IMR-90 (cell line): ENCODE measurements around the gene TRDN. TPM values are rescaled to one million over a fixed set of nuclear protein-coding genes. Genes with fewer than 3 reads are reported as not detected.

Experiments
- ATAC-seq: fragments of 200-7000 bp; cut with Tn5 transposase; 2 replicates; pipeline ENCODE4 v1.9.1; 2020; ENCODE audit warnings: low read depth, mild to moderate bottlenecking, moderate library complexity
- BruUV-seq: library from RNA; stranded (reverse); fragments of 400-500 nt; replicated peaks from 2 replicates; lab custom pipeline; 2021; lab: Mats Ljungman, UMichigan
- CTCF ChIA-PET: fragments of 300-600 bp; formaldehyde crosslinking; extraction: SDS; loops from one replicate; lab custom pipeline; 2021; ENCODE audit warnings: antibody characterized with exemption; lab: Yijun Ruan, JAX
- POLR2A ChIA-PET: fragments of 300-600 bp; sonication (Branson Sonifier 250); formaldehyde crosslinking; loops from one replicate; lab custom pipeline; 2022; ENCODE audit warnings: antibody characterized with exemption; ENCODE audit not compliant: unreplicated experiment; lab: Charles Lee
- DNase-seq: peaks from one replicate; pipeline ENCODE4 v3.0.0; 2013
- H2AFZ ChIP-seq: replicated peaks from 2 replicates; pipeline ENCODE3; 2013; ENCODE audit warnings: low read length, mild to moderate bottlenecking; ENCODE audit not compliant: poor library complexity
- H2AK5ac ChIP-seq: 2 replicates; pipeline ENCODE4 v1.6.1; 2013; ENCODE audit warnings: low read depth, low read length, inconsistent platforms
- H2AK9ac ChIP-seq: replicated peaks from 2 replicates; pipeline ENCODE3; 2013; ENCODE audit warnings: mild to moderate bottlenecking, low read depth, low read length, moderate library complexity; ENCODE audit not compliant: poor library complexity
- H2BK120ac ChIP-seq: 2 replicates; pipeline ENCODE4 v1.6.1; 2013; ENCODE audit warnings: low read depth, low read length, inconsistent platforms
- H2BK15ac ChIP-seq: 3 replicates; pipeline ENCODE4 v1.6.1; 2013; ENCODE audit warnings: low read depth, low read length, inconsistent platforms
- H2BK20ac ChIP-seq: 2 replicates; pipeline ENCODE4 v1.6.1; 2013; ENCODE audit warnings: low read depth, mild to moderate bottlenecking, inconsistent platforms, low read length, moderate library complexity
- H2BK5ac ChIP-seq: 2 replicates; pipeline ENCODE4 v1.6.1; 2013; ENCODE audit warnings: mild to moderate bottlenecking, low read depth, low read length, inconsistent platforms; ENCODE audit not compliant: poor library complexity, severe bottlenecking
- H3K14ac ChIP-seq: replicated peaks from 2 replicates; pipeline ENCODE4 v1.6.1; 2013; ENCODE audit warnings: low read depth, low read length, inconsistent platforms
- H3K18ac ChIP-seq: 2 replicates; pipeline ENCODE4 v1.6.1; 2013; ENCODE audit warnings: low read depth, low read length, control low read depth
- H3K23ac ChIP-seq: 2 replicates; pipeline ENCODE4 v1.6.1; 2013; ENCODE audit warnings: low read depth, low read length, inconsistent platforms
- H3K27ac ChIP-seq: 2 replicates; pipeline ENCODE4 v1.5.1; 2013; ENCODE audit warnings: mild to moderate bottlenecking, control low read depth, low read length; ENCODE audit not compliant: insufficient read depth
- H3K27me3 ChIP-seq: 2 replicates; pipeline ENCODE4 v1.6.1; 2013; ENCODE audit warnings: low read length; ENCODE audit not compliant: control insufficient read depth, insufficient read depth
- H3K36me3 ChIP-seq: 2 replicates; pipeline ENCODE4 v1.6.1; 2013; ENCODE audit warnings: low read length, mixed read lengths; ENCODE audit not compliant: control insufficient read depth, insufficient read depth
- H3K4ac ChIP-seq: 2 replicates; pipeline ENCODE4 v1.6.1; 2013; ENCODE audit warnings: low read depth, low read length, inconsistent platforms
- H3K4me1 ChIP-seq: 2 replicates; pipeline ENCODE4 v1.6.1; 2013; ENCODE audit warnings: low read length, mixed read lengths; ENCODE audit not compliant: control insufficient read depth, insufficient read depth
- H3K4me2 ChIP-seq: 2 replicates; pipeline ENCODE4 v1.6.1; 2013; ENCODE audit warnings: low read depth, mild to moderate bottlenecking, control low read depth, low read length, moderate library complexity
- H3K4me3 ChIP-seq: 2 replicates; pipeline ENCODE4 v1.5.1; 2013; ENCODE audit warnings: low read depth, mild to moderate bottlenecking, control low read depth, low read length, moderate library complexity; ENCODE audit not compliant: insufficient read depth
- H3K56ac ChIP-seq: 2 replicates; pipeline ENCODE4 v1.6.1; 2013; ENCODE audit warnings: low read length, inconsistent platforms; ENCODE audit not compliant: insufficient read depth; ENCODE audit errors: extremely low read depth
- H3K79me1 ChIP-seq, 2 experiments: 2 replicates each; pipeline ENCODE4 v1.6.1; 2013; ENCODE audit warnings: low read length in 2 of 2, inconsistent platforms in 1 of 2, low read depth in 1 of 2
- H3K9ac ChIP-seq: 2 replicates; pipeline ENCODE4 v1.6.1; 2013; ENCODE audit warnings: low read depth, low read length, control low read depth
- H3K9me1 ChIP-seq: 2 replicates; pipeline ENCODE4 v1.6.1; 2013; ENCODE audit warnings: low read length, inconsistent platforms; ENCODE audit not compliant: insufficient read depth
- H3K9me3 ChIP-seq: 2 replicates; pipeline ENCODE4 v1.6.1; 2013; ENCODE audit warnings: low read length; ENCODE audit not compliant: control insufficient read depth, insufficient read depth
- H4K20me1 ChIP-seq: 2 replicates; pipeline ENCODE4 v1.6.1; 2013; ENCODE audit warnings: low read length, inconsistent platforms; ENCODE audit not compliant: insufficient read depth
- H4K5ac ChIP-seq: 2 replicates; pipeline ENCODE4 v1.6.1; 2013; ENCODE audit warnings: mild to moderate bottlenecking, low read depth, low read length, control low read depth
- H4K8ac ChIP-seq, 2 experiments: 2 replicates each; pipeline ENCODE4 v1.6.1; 2013; ENCODE audit warnings: low read depth in 2 of 2, low read length in 2 of 2, control low read depth in 1 of 2, inconsistent platforms in 1 of 2
- H4K91ac ChIP-seq: 2 replicates; pipeline ENCODE4 v1.6.1; 2013; ENCODE audit warnings: low read depth, low read length, inconsistent platforms; ENCODE audit not compliant: insufficient read depth
- BHLHE40 ChIP-seq: fragments of 150-350 bp; IDR thresholded peaks from 2 replicates; pipeline ENCODE4 v1.6.1; 2016; ENCODE audit warnings: mild to moderate bottlenecking, low read depth, low read length
- CEBPB ChIP-seq: IDR thresholded peaks from 2 replicates; pipeline ENCODE4 v1.6.1; 2012; ENCODE audit warnings: low read depth, low read length, improper control_type of control experiment
- CHD1 ChIP-seq: IDR thresholded peaks from 2 replicates; pipeline ENCODE4 v1.6.1; 2012; ENCODE audit warnings: low read depth, low read length, improper control_type of control experiment
- CTCF ChIP-seq: conservative IDR thresholded peaks from 2 replicates; pipeline ENCODE4 v1.5.1; 2012; ENCODE audit warnings: mild to moderate bottlenecking, low read depth, low read length, improper control_type of control experiment
- FOS ChIP-seq: fragments of 150-350 bp; IDR thresholded peaks from 2 replicates; pipeline ENCODE4 v1.6.1; 2016; ENCODE audit warnings: low read depth, low read length
- MAFK ChIP-seq: IDR thresholded peaks from 2 replicates; pipeline ENCODE4 v1.6.1; 2012; ENCODE audit warnings: low read depth, low read length, improper control_type of control experiment
- MAZ ChIP-seq: IDR thresholded peaks from 2 replicates; pipeline ENCODE4 v1.6.1; 2012; ENCODE audit warnings: low read depth, mild to moderate bottlenecking, low read length, improper control_type of control experiment, moderate library complexity, borderline replicate concordance
- MXI1 ChIP-seq: IDR thresholded peaks from 2 replicates; pipeline ENCODE4 v1.6.1; 2012; ENCODE audit warnings: low read depth, mild to moderate bottlenecking, low read length, moderate library complexity, borderline replicate concordance
- NFE2L2 ChIP-seq: fragments of 150-350 bp; IDR thresholded peaks from 2 replicates; pipeline ENCODE4 v1.6.1; 2016; ENCODE audit warnings: low read depth, mild to moderate bottlenecking, low read length
- POLR2A ChIP-seq: IDR thresholded peaks from 2 replicates; pipeline ENCODE4 v1.6.1; 2012; ENCODE audit warnings: mild to moderate bottlenecking, low read depth, low read length
- RAD21 ChIP-seq: IDR thresholded peaks from 2 replicates; pipeline ENCODE4 v1.6.1; 2012; ENCODE audit warnings: low read length, improper control_type of control experiment
- RCOR1 ChIP-seq: IDR thresholded peaks from 2 replicates; pipeline ENCODE4 v1.6.1; 2012; ENCODE audit warnings: mild to moderate bottlenecking, low read length, improper control_type of control experiment; ENCODE audit not compliant: insufficient replicate concordance
- RFX5 ChIP-seq: IDR thresholded peaks from 2 replicates; pipeline ENCODE4 v1.8.0; 2012; ENCODE audit warnings: low read depth, mild to moderate bottlenecking, low read length, moderate library complexity
- SMC3 ChIP-seq: fragments of 150-350 bp; IDR thresholded peaks from 2 replicates; pipeline ENCODE4 v1.6.1; 2016; ENCODE audit warnings: low read depth, mild to moderate bottlenecking, antibody characterized with exemption, low read length, moderate library complexity
- USF2 ChIP-seq: fragments of 150-350 bp; IDR thresholded peaks from 2 replicates; pipeline ENCODE4 v1.6.1; 2017; ENCODE audit warnings: mild to moderate bottlenecking, antibody characterized with exemption, low read length, low read depth
- WGBS, 2 experiments: methylation state at CpG; one replicate each; pipeline versions ENCODE4 v1.1.5 to v1.1.7; 2013; ENCODE audit warnings: missing lambda C conversion rate in 2 of 2; ENCODE audit not compliant: insufficient read length in 1 of 2; ENCODE audit errors: extremely low coverage in 2 of 2; 5-methylcytosine and 5-hydroxymethylcytosine counted together
- dilution Hi-C: fragments of 300-500 bp; cut with HindIII; formaldehyde crosslinking; loops from one replicate; pipeline ENCODE4 v1.14.3; 2018; ENCODE audit warnings: low sequenced_read_pairs; ENCODE audit not compliant: unreplicated experiment
- in situ Hi-C: fragments of 300-500 bp; cut with MboI; formaldehyde crosslinking; loops from 3 replicates; pipeline ENCODE4 v1.14.3; 2019; ENCODE audit warnings: low sequenced_read_pairs, inconsistent platforms, mixed read lengths
- intact Hi-C: fragments of 100-400 bp; cut with micrococcal nuclease; formaldehyde crosslinking; loops from 2 replicates; pipeline ENCODE4 v1.10.0; 2022
- polyA plus RNA-seq, 3 experiments: library from polyadenylated mRNA; depleted of rRNA; stranded (reverse); fragments of >200 nt; gene quantifications; 2 replicates each; pipeline ENCODE4 v1.2.3, GENCODE V29; 2012; ENCODE audit warnings: low replicate concordance in 1 of 3
- total RNA-seq: library from RNA; depleted of rRNA; stranded (reverse); fragments of >200 nt; gene quantifications from 2 replicates; pipeline ENCODE4 v1.2.3, GENCODE V29; 2012
- TF ChIP-seq, protein P1 (sequence below): fragments of 150-350 bp; IDR thresholded peaks from 2 replicates; pipeline ENCODE4 v1.6.1; 2016; ENCODE audit warnings: low read depth, mild to moderate bottlenecking, low read length, moderate library complexity, borderline replicate concordance

The TRDN gene
- total and polyA plus RNA-seq, 2 of the 4 experiments (the other 2 are of a cell fraction), result not detected

- H2BK15ac ChIP-seq, result no peak overlapping the region
- H4K91ac ChIP-seq, result no peak overlapping the region
- H4K20me1 ChIP-seq, result no peaks in the 10 kb centered on the region
- H3K27ac ChIP-seq, result no peak overlapping the region
- ATAC-seq (no peak), DNase-seq (no peak)
- no peak overlapping the region for H2AK5ac ChIP-seq
- POLR2A ChIA-PET, result no interaction called here
- CTCF ChIA-PET, result no interaction called here
- no peak for TF ChIP-seq RAD21
- TF ChIP-seq CHD1, result no peak
- TF ChIP-seq, protein P1, sequence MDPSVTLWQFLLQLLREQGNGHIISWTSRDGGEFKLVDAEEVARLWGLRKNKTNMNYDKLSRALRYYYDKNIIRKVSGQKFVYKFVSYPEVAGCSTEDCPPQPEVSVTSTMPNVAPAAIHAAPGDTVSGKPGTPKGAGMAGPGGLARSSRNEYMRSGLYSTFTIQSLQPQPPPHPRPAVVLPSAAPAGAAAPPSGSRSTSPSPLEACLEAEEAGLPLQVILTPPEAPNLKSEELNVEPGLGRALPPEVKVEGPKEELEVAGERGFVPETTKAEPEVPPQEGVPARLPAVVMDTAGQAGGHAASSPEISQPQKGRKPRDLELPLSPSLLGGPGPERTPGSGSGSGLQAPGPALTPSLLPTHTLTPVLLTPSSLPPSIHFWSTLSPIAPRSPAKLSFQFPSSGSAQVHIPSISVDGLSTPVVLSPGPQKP, result no peak
- TF ChIP-seq FOS, result no peak
- TF ChIP-seq SMC3, result no peak
- no peak for TF ChIP-seq POLR2A
- no peak for TF ChIP-seq NFE2L2
- TF ChIP-seq MAZ, result no peak
- TF ChIP-seq CEBPB, result no peak
- TF ChIP-seq BHLHE40, result no peak
- no peak for TF ChIP-seq MAFK
- TF ChIP-seq CTCF, result no peak
- no peak for TF ChIP-seq MXI1
- TF ChIP-seq USF2, result no peak
- no peak for TF ChIP-seq RCOR1
- TF ChIP-seq RFX5, result no peak
- peaks cover 10% of the 10 kb centered on the region for H3K9me3 ChIP-seq
- no peak overlapping the region for H3K14ac ChIP-seq
- H3K23ac ChIP-seq, result no peak overlapping the region
- no peak overlapping the region for H2BK5ac ChIP-seq
- dilution Hi-C loops (no loop called here), in situ Hi-C loops (no loop called here), intact Hi-C loops (no loop called here)
- H3K4me1 ChIP-seq, result no peaks in the 10 kb centered on the region
- no peak overlapping the region for H2AK9ac ChIP-seq
- H3K9ac ChIP-seq, result no peak overlapping the region
- H3K4me3 ChIP-seq, result no peak overlapping the region
- H3K27me3 ChIP-seq, result no peaks in the 10 kb centered on the region
- H3K36me3 ChIP-seq, result no peaks in the 10 kb centered on the region
- H3K18ac ChIP-seq, result no peak overlapping the region
- no peak overlapping the region for H3K56ac ChIP-seq
- BruUV-seq, result no TSS peak
- H4K8ac ChIP-seq, result no peak overlapping the region
- no peak overlapping the region for H2BK120ac ChIP-seq
- no peak overlapping the region for H3K4ac ChIP-seq
- H4K5ac ChIP-seq, result no peak overlapping the region
- 59% methylated on average over 3 of the region's 7 CpGs; no CpG with 5 or more reads in 1 of the 2 experiments for WGBS, 2 experiments
- no peak overlapping the region for H2BK20ac ChIP-seq
- no peaks in the 10 kb centered on the region for H3K79me1 ChIP-seq
- no peak overlapping the region for H2AFZ ChIP-seq
- no peak overlapping the region for H3K4me2 ChIP-seq
- no peaks in the 10 kb centered on the region for H3K9me1 ChIP-seq
These were observed 453.8 kb downstream of the TRDN start for GRCh38 chr6:123182998-123183397.
